HG02678 (cell line): Measurements from ENCODE around the gene CPVL.

Experiments
- ATAC-seq: cut with Tn5 transposase; IDR thresholded peaks from one replicate; pipeline ENCODE4 v1.9.1; 2021; ENCODE audit warnings: mild to moderate bottlenecking, moderate library complexity; ENCODE audit not compliant: unreplicated experiment

Gene CPVL

DNA sequence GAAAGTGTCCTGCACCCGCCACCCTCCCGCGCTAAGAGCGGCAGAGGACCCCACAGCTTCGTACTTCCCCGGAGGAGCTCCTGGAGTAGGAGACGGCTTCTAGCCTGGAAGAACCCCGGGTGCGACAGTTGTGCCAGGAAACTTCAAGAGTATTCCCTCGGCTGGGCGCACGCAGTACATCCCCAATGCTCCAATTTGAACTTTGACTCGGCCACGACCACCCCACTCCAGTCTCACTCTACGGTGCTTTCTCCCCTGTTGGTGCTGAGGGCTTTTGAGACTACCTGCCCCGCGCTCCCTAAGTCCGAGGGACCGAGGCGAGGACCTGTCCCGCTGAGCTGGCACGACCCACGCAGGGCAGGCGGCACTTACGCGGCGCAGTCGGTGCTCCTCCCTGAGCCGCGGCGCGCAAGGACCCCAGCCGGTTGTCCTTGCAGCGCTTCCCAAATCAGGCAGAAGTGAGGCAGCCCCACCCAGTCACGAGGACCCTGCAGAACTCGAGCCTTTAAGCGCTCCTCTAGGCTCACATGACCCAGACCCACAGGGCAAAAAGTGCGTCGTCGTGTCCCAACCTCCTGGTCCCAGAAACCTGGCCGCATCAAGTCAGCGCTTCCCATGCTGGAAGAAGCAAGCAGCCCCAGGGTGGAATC lies at the start of gene CPVL:
Gene CPVL (minus strand): TSS at position 481 of the 650 bp plus-strand sequence. CDS start 25,476 bp downstream, outside the sequence.
- ATAC-seq = no peak

GRCh38 chr7:29194594-29195427 lies 48.5 kb upstream of the CPVL start, which contains the start of gene CHN2:
TSS of gene CHN2 (plus strand) at chr7:29194775.
- ATAC-seq = no peak

DNA sequence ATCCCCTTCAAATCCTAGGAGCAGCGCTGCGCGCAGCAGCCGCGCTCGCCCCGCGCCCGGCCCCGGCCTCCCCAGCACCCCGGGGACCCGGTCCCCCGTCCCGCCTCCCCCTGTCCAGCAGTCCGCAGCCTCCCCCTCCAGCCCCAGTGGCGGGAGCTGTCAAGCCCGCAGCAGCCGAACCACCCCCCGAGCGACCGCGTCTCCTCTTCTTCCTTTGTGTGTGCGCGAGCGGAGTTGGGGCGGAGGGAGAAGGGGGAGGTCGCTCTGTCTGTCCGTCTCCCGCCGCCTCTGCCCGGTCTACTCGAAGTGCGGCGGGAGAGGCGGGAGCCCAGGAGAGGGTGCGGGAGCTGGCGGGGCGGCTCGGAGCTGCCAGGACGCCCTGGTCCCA lies 47.9 kb upstream of the CPVL start:
- no peak for ATAC-seq

GRCh38 chr7:29193316-29194205 lies 47.2 kb upstream of the CPVL start:
- ATAC-seq = no peak

DNA sequence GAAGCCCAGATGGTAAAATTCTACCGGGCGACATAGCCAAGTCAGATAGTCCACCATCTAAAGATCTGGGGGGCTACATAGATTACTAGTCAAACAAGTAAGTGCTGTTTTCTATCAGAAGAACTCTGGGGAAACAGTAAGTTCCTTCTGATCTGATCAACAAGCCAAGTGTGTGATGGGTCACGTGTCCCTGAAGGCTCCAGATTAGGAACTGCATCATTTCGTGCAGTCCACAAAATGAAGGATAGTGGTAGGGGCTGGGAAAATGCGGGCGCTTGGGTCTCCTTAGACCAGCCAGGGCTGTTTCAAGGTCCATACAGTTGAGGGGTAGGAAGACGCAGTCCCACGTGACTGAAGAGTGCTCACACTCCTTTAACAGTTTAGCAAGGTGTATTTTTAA lies 46.5 kb upstream of the CPVL start:
- no peak for ATAC-seq

DNA sequence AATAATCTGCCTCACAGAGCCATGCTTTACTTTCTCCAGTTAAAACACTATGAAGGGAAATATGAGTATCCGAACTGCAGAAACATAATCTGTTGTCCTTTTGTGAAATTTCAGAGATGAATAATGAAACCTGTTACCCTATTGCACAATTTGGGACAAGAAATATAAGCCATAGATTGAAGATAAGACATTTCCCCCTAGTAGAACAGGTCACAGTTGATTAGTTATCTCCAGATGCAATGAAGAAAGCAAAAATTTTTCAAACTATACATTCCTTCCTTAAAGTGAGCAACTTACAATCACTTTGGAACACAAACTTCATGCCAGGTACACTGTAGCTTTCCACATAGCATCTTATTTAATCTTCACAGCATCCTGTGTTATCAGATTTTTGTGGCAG lies 46.0 kb upstream of the CPVL start:
- ATAC-seq = no peak

DNA sequence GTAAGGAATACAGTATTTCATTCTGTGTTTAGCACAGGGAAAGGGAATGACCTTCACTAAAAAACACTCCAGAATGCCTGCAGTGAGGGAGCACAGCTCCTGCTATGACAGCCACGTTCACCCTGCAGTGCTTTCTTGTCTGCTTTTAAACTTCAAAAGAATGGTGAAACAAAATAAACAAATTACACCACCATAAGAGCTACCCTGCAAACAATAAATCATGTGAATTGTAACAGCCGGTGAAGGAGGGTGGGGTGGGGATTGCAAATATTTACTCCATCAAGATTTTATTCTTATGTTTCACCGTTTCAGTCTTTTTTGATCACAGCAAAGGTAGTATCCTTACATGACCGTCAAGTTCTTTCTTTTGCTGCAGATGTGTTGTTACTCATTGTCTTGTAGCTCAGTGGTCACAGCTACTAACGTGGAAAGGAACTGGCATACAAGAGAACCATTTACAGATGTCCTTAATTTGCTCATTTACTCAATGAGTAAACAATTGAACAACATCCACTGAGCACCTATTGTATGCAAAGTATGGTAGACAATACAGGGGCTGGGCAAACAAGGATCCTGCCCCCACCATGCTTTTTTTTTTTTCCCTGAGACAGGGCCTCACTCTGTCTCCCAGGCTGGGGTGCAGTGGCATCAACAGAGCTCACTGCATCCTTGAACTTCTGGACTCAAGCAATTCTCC lies 44.2 kb upstream of the CPVL start:
- ATAC-seq = no peak

- ATAC-seq = peak; percentile 67
These were observed 43.4 kb upstream of the CPVL start for GRCh38 chr7:29189743-29190201.

DNA sequence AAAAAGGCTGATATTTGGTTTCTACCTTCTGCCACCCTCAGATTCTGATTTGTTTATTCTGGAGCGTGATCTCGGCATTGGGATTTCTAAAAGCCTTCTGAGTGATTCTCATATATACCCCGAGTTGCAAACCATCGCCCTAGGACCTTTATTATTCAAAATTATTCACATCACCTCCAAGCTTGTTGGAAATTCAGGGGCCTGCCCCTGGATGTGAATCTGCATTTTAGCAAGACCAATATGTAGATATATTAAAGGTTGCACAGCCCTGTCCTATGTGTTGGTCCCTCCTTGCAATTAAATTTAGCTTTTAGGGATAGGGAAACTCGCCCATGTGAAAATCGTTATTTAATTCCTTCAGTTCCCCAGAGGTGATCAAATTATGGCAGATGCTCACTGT lies 39.3 kb upstream of the CPVL start:
- no peak for ATAC-seq

DNA sequence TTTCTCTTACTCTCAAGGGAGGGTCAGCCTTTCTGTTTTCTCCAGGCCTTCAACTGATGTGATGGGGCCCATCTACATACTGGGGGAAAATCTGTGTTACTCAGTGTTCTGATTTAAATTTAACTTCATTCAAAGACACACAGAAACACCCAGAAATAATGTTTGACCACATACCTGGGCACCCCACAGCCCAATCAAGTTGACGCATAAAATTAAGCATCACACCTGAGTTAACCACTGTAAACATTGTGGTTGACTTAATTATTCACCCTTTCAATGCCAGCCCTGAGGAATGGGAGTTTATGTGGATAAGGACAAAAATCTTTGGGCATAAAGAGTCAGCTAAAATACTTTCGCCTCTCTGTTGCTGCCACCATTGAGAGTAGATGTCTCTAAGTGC lies 38.3 kb upstream of the CPVL start:
- no peak for ATAC-seq

DNA sequence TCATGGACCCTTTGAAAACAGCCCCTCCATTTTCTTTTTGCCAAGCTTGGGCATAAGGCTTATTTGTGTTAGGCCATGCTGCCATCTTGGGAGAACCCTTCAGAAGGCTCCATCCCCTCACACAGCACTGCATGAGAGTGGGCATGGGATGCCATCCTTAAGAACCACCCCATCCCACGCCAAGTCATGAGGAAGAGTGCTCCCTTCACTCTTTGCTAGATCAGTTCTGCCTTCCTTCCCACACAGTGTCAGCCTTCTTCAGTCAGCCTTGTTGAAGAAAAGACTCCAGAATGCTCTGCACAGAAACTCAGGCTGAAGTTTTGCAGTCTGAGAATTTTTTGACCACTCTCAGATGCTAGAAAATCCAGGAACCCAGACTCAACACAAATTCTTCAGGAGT lies 32.8 kb upstream of the CPVL start:
- no peak for ATAC-seq

- ATAC-seq = no peak
These were observed 31.7 kb upstream of the CPVL start for GRCh38 chr7:29177963-29178600.

DNA sequence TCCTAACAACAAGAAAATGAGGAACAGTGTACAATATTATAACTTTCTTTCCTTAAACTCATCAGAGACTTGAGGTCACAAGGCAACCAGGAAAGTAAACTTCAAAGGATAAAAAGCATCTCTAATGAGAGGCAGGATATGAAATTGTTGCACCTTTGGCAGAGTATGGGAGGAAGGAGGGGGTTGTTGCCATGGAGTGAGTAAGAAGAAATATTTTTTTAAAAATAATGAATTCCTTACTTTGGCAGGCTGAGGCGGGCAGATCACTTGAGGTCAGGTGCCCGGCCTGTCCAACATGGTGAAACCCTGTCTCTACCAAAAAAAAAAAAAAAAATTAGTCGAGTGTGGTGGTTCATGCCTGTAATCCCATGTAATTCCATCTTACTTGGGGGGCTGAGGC lies 27.1 kb upstream of the CPVL start:
- no peak for ATAC-seq

- no peak for ATAC-seq
These were observed 24.4 kb upstream of the CPVL start for GRCh38 chr7:29170781-29171180.

GRCh38 chr7:29167721-29168120 lies 21.4 kb upstream of the CPVL start:
- ATAC-seq = no peak

GRCh38 chr7:29163854-29164253 lies 17.5 kb upstream of the CPVL start:
- no peak for ATAC-seq

DNA sequence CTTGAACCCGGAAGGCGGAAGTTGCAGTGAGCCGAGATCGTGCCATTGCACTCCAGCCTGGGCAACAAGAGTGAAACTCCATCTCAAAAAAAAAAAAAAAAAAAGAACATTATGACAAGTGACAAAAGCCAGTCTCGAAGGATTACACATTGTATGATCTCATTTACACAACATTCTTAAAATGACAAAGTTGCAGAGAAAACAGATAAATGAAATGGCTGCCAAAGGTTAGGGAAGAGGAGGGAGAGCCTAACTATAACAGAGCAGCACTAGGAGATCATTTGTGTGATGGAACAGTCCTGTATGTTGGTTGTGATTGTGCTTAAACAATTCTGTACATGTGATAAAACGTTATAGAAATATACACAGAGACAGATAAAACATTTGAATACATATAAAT lies 16.2 kb upstream of the CPVL start:
- ATAC-seq = no peak

GRCh38 chr7:29161231-29161630 lies 14.9 kb upstream of the CPVL start:
- no peak for ATAC-seq

GRCh38 chr7:29160080-29160479 lies 13.7 kb upstream of the CPVL start:
- ATAC-seq = no peak

GRCh38 chr7:29158795-29159423 lies 12.6 kb upstream of the CPVL start:
- no peak for ATAC-seq
